NCI-H1694 (cell line): ENCODE data around the gene GHRH.

ENCODE experiments used
- DNase-seq: peaks from one replicate; lab custom pipeline; 2025; lab: John Stamatoyannopoulos, UW

The GHRH gene

GRCh38 chr20:37204056-37204455 is 57.6 kb downstream of the GHRH start:
- no peak for DNase-seq

GRCh38 chr20:37202267-37202943 is 59.2 kb downstream of the GHRH start:
- DNase-seq = no peak

DNA sequence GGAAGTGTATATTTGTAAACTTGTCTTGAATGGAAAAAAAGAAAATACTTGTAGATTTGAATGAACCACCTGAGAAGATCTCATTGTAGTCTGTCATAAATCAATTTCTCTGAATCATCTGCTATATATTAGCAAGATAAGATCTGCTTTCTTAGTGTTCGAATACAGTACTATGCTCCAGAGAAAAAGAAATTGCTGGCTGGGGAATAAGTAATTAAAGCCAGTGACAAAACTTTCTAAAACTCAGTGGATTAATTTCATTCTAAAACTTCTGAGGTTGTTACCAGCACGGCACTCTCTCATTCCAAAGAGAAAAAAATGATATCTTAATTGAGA is 59.8 kb downstream of the GHRH start:
- DNase-seq = no peak
